GM18951 (cell line): Measurements from ENCODE around the gene TACR1.

Experiments used
- POLR2A ChIP-seq: IDR thresholded peaks from 4 replicates; pipeline ENCODE4 v1.6.1; 2011; ENCODE audit warnings: mild to moderate bottlenecking; ENCODE audit not compliant: insufficient read length, insufficient read depth; ENCODE audit errors: extremely low read depth
- in situ Hi-C: fragments of 300-500 bp; cut with MboI; formaldehyde crosslinking; loops from one replicate; pipeline ENCODE4 v1.12.0; 2022; ENCODE audit warnings: low sequenced_read_pairs, mixed read lengths, inconsistent platforms; ENCODE audit not compliant: unreplicated experiment

The TACR1 gene

GRCh38 chr2:75031906-75032803 is 167.2 kb downstream of the TACR1 start:
- in situ Hi-C loops = no loop called here
- TF ChIP-seq POLR2A = no peak

- in situ Hi-C loops = no loop called here
- TF ChIP-seq POLR2A = no peak
Measured at GRCh38 chr2:75031171-75031570, 168.1 kb downstream of the TACR1 start.

- in situ Hi-C loops = no loop called here
- TF ChIP-seq POLR2A = no peak
Measured at GRCh38 chr2:75030218-75031009, 168.9 kb downstream of the TACR1 start.

GRCh38 chr2:75027886-75028285 is 171.4 kb downstream of the TACR1 start:
- TF ChIP-seq POLR2A = no peak
- in situ Hi-C loops = no loop called here

- in situ Hi-C loops = no loop called here
Measured at GRCh38 chr2:75025633-75026380, 173.5 kb downstream of the TACR1 start.

GRCh38 chr2:75025216-75025615 is 174.1 kb downstream of the TACR1 start:
- in situ Hi-C loops = no loop called here

More at GRCh38 chr2:75025633-75026380, 173.5 kb downstream of the TACR1 start:
- no peak for TF ChIP-seq POLR2A

GRCh38 chr2:75023666-75024455 is 175.5 kb downstream of the TACR1 start:
- in situ Hi-C loops = no loop called here

More at GRCh38 chr2:75025216-75025615, 174.1 kb downstream of the TACR1 start:
- no peak for TF ChIP-seq POLR2A

GRCh38 chr2:75022516-75022915 is 176.8 kb downstream of the TACR1 start:
- TF ChIP-seq POLR2A = no peak
- in situ Hi-C loops = no loop called here

More at GRCh38 chr2:75023666-75024455, 175.5 kb downstream of the TACR1 start:
- no peak for TF ChIP-seq POLR2A

- no peak for TF ChIP-seq POLR2A
- in situ Hi-C loops = no loop called here
Measured at GRCh38 chr2:75021672-75022071, 177.6 kb downstream of the TACR1 start.

GRCh38 chr2:75020476-75020875 is 178.8 kb downstream of the TACR1 start:
- TF ChIP-seq POLR2A = no peak
- in situ Hi-C loops = no loop called here

GRCh38 chr2:75019790-75020189 is 179.5 kb downstream of the TACR1 start:
- in situ Hi-C loops = no loop called here
- no peak for TF ChIP-seq POLR2A

- in situ Hi-C loops = no loop called here
- TF ChIP-seq POLR2A = no peak
Measured at GRCh38 chr2:75018162-75018561, 181.2 kb downstream of the TACR1 start.
